GM21529 (cell line): ENCODE results near the gene GLCE.

Source experiments
- ATAC-seq: cut with Tn5 transposase; IDR thresholded peaks from one replicate; pipeline ENCODE4 v1.9.1; 2021; ENCODE audit not compliant: unreplicated experiment

GLCE gene

DNA sequence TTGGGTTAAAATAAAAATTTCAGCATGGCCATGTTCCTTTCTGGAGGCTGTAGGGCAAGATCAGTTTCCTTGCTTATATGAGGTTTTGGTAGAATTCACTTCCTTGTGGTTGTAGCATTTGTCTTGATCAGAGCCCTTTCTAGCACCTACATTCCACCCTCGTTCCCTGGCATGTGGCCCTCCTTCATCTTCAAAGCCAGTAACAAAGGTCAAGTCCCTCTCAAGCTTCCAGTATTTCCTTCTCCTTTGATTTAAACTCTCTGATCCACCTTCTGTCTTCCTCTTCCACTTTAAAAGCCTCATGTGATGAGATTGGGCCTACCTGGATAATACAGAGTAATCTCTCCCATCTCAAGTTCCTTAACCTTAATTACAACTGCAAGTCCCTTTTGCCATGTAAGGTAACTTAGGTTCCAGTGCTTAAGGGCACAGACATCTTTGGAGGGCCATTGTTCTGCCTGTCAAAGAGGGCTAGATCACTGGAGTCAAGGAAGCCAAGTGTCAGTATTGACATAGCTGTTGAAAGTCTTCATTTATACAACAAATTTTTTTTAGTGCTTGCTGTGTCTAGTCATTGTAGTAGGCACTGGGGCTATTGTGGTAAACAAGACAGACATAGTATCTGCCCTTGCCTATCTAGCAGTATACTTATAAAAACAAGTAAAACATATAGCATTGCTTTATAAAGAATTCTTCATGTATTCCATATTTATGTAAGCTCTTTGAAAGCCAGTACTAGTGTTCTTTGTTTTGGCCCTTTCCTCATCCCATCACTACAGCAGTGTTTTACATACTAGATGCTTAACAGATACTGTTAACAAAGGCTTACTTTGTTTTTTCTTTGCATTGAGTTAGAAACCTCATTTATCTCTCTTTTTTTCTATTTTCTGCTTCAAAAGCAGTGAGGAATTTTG is 40.7 kb downstream of the GLCE start:
- ATAC-seq, result no peak

DNA sequence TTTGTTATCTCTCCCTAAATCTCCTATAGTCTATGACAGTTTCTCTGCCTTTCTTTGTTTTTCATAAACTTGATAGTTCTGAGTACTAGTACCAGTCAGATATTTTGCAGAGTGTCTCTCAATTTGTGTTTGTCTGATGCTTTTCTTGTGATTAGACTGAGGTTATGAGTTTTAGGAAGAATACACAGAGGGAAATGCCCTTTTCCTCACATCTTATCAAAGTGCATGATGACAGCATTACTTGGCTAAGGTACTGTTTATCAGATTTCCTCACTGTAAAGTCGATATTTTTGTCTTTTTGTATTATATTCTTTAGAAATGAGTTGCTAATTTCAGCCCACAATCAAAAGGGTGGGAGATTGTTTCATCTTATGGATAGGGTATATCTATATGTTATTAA is 45.6 kb downstream of the GLCE start:
- no peak for ATAC-seq

DNA sequence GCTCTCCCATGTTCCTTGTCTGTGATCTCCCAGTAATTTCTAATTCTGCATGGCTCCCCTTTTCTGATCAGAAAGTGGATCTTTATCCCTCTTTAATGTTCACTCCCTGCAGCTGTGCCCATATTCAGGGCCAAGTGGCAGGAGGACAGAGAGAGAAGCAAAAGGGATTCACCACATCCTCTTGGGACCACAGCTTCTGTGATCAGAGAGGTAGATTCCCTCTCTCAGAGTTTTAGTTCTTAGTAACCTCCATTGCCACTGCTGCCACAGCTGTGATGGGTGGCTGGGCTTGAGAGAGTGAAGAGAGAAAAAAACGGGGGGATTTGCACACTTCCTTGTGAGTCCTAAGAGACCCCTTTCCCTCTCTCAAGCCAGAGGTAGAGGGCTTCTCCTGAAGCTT is 49.2 kb downstream of the GLCE start:
- ATAC-seq, result no peak

DNA sequence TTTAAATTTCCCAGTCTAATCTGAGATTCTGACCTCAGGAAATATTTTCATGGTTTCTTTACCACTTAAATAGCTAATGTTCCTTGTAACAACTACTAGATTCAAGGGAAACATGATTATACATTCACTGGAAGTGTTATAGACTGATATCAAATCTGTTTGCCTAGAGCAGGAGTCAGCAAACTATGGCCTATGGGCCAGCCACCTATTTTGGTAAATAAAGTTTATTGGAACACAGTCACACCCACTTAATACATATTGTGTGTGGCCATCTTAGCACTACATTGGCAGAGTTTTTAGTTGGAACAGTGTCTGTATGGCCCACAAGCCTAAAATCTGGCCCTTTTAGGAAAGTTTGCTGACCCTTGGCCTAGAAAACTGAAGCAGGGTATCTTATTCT is 50.1 kb downstream of the GLCE start:
- no peak for ATAC-seq

DNA sequence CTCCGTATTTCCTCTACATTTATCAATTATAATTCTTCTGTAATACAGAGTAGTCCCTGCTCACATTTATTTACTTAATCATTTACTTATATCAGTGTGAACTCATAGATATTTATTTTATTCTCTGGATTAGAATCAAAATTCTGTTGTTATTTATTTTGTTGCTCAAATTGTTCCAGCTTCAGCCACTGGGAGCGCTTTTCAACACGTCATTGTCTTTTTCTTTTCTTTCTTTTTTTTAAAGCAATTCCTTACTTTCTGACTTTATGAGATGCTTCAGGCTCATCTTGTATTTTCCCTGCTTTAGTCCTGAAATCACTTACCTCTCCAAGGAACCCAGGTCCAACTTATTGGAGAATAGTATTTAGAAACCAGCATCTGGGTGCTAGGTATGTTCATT is 53.4 kb downstream of the GLCE start:
- no peak for ATAC-seq

DNA sequence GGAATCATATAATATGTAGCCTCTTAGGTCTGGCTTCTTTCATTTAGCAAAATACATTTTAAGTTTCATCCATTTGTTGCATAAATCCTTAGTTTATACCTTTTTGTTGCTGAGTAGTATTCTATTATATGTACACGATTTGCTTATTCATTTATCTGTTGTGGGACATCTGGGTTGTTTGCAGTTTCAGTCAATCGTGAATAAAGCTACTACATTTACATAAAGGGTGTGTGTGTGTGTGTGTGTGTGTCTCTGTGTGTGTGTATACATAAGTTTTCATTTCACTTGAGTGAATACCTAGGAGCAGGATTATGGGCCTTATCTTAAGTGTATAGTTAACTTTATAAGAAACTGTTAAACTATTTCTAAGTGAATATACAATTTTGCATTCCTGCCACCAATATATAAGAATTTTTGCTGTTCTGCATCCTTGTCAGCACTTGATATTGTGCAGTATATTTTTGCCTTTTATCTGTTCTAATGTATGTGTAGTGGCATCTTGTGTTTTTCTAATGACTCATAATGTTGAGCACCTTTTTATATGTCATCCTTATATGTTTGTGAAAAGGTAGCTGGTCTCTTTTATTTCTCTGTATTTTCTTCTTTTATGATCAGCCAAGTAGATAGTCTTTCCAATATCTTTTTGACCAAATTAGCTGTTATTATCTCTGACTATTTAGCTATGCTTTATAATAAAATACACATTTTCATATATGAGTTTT is 55.0 kb downstream of the GLCE start:
- ATAC-seq, result no peak

DNA sequence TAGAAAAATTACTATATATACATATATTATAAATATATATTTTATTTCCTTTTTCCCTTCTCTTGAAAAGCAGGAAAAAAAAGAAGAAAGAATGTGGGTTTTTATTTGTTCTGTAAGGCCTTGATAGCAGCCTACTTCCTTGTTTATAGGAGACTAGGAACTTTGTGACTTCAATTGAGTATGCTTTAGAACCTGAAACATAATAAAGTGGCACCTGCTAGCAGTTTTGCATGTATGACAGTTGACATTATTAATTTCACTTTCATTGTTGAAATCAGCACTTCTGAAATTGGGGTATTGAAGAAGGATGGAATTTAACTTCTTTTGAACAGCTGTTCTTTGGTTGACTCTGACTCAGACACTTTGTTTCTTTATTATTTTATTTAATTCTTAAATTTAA is 56.9 kb downstream of the GLCE start:
- ATAC-seq, result no peak

DNA sequence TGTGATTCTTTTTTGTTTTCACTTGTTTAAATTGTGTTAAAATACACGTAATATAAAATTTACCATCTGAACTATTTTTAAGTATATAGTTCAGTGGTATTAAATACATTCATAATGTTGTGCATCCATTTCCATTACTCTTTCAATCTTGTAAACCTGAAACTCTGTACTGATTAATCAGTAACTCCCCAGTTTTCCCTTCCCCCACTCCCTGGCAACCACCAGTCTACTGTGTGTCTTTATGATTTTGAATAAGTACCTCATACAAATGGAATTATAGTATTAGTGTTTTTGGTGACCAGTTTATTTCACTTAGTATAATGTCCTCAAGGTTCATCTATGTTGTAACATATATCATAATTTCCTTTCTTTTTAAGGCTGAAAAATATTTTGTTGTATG is 59.3 kb downstream of the GLCE start:
- ATAC-seq, result no peak

DNA sequence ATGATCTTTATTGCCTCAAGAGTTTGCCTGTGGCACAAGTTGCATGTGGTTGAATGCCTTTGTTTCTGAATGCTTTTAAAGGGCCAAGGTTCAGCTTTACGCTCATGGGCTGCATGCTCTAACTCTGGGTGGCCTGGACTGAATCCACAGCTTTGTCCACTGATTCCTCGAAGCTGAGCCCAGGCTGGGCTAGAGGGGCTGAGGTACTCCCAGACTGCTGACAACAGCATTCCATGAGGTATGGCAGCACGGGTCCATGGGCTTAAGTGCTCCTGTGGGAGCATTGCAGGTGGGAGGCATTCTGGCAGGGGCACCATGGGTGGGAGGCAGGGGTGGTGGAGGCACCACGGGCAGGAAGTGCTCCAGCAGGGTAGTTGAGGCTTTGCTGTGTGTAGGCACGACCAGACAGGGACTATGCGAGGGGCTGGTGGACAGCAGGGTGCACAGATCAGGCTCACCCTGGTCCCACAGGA is 61.6 kb downstream of the GLCE start:
- ATAC-seq, result no peak

DNA sequence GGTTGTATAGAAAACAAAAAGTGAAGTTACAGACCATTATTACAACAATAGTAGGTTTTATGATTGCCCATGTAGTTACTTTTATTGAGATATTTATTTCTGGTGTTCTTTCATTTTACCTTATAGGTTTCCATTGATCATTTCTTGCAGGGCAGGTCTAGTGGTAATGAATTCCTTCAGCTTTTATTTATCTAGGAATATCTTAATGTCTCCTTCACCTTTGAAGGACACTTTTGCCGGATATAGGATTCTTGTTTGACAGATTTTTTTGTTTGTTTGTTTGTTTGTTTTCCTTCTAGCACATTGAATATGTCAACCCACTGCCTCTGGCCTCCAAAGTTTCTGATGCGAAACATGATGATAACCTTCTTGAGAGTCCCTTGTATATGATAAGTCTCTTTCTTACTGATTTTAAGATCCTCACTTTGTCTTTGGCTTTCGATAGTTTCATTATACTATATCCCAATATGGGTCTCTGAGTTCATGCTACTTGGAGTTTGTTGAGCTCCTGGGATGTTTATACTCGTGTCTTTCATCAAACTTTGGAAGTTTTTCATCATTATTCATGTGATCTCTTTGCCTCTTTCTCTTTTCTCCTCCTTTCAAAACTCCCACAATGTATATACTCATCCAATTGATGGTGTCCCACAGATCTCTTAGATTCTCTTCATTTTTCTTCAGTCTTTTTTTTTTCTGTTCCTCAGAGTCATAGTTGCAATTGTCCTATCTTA is 62.8 kb downstream of the GLCE start:
- no peak for ATAC-seq

DNA sequence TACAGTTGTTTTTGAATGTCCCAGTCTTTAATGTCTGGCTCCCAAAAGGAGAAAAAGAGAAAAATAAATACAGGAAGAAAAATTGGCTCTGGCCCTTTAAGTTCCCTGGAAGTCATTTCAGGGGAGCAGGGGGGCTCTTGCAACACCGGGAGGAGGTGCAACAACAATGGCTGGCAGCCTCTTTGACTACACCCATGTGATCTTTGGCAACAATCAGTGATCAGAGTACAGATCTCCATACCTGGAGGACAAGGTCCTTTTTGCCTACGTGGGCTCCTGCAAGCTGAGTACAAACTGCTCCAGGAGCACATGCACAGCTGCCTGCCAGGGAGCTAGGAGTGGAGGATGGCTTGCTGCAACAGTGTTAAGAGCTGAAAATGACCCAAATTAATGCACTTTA is 63.9 kb downstream of the GLCE start:
- no peak for ATAC-seq

DNA sequence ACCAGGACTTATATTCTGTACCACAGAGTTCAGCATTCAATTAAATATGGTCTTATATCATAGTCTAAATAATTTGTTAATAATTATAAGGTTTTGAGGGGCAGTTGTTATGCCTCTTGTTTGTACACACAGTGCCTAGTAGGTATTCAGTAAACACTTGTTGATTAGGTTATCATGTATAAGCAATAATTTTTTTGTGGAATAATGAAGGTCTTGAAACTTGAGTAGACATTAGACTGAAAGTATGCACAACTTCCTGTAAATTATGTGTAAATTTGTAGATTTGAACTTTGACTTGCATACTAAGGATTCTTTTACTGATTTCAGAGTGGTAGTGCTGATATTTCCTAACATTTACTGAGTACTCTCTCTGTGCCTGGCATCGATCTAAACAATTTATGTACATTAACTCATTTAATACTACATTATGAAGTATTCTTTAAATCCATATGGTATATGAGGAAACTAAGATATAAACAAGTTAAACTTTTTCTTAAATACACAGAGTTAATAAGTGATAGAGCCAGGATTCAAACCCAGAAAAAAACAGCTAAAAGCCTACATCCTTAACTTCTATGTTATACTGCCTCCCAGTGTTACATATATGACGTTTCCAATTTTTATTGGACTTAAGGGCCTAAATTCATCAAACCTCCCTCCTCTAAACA is 65.1 kb downstream of the GLCE start:
- no peak for ATAC-seq

DNA sequence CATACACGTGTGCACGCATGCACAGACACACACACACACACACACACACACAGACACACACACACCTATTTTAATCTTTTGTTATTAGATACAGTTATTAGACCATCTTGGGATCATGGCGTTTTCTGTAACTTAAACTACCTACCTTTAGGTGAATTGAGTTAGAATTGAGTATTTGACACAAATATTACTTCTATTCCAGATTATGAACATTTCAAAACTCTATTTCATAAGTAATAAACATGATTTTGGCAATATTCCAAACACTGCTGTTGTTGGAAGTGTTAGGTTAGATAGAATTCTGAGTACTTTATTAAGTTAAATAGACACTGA is 65.6 kb downstream of the GLCE start:
- no peak for ATAC-seq

DNA sequence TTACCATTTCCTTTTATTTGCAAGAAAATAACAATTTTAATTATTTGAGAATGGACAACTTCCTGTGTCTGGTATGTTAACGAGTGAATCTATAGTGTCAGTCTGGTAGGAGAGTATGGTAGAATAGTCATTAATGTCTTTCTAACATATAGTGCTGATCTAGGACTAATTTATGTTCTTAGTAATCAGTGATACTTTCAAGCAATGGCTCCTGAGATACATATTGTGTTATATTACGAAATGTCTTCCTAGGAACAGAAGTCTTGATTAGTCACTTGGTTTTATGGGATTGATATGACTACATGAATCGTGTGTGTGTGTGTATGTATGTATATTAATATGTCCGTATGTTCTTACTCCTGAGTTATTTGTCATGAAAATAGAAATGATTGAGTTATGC is 71.7 kb downstream of the GLCE start:
- no peak for ATAC-seq

DNA sequence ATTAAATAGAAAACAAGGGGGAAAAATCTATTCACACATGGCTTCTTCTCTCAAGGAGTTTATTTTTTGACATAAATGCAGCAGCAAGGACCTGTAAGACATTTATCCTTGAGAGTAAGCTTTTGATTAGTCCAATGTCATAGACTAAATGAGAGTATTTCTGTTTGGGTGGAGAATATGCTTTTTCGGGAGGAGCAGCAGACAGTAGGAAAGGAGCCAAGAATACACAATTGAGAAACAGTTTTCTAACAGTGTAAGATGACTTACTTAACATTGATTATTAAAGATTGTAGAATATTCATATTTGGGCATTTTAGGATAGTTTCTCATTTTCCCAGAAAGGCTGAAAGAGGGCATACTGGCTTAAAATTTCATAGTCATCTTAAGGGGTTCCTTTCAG is 72.3 kb downstream of the GLCE start:
- no peak for ATAC-seq

DNA sequence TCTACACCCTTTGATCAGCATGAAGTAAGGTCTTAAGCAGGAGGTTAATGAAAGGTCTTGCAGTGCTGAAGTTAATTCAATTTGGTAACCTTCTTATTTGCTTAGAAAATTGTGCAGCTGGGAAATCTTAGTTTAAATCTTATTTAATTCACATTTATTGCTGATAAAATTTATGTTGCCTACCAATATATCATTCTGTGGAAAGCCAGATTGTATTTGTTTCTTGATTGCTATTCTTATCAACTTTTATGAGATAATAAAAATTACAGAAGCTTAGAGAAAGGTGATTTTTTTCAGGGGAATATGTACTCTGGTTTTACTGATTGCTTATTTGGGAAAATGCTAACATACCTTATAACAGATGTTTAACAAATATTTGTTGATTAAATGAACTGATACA is 74.2 kb downstream of the GLCE start:
- no peak for ATAC-seq

DNA sequence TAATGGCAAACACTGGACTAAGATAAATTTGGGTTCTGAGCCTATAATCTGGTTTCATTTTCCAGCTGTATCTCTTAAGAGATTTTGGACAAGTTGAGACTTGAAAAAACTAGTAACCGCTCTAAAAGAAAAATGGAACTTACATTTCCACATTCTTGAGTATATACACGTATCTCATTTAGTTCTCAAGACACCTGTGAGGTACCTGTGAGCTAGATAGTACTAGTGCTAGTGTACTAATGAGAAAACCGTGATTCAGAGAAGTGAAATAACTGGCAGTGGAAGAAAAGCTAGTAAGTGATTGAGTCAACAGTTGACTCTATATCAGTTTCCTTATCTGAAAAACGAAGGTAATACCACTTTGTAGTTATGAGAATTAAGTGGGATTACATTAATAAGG is 76.1 kb downstream of the GLCE start:
- ATAC-seq, result no peak

DNA sequence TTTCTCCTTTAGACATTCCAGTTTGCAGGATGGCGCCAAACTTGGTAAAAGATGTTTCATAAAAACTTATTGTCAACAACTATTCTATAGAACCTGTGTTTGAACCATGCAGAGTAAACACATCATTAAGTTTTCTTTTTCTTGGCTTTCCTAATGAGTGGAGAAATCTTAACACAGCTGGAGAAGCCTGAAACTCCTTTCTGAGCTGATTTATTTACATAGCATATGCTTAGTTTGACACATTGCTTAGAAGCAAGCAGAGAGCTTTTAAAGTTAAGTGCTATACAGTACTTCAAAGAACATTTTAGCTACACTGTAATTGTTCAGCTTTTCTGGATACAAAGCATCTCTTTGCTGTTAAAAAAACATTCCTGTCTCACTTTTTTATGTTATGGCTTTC is 77.3 kb downstream of the GLCE start:
- no peak for ATAC-seq

DNA sequence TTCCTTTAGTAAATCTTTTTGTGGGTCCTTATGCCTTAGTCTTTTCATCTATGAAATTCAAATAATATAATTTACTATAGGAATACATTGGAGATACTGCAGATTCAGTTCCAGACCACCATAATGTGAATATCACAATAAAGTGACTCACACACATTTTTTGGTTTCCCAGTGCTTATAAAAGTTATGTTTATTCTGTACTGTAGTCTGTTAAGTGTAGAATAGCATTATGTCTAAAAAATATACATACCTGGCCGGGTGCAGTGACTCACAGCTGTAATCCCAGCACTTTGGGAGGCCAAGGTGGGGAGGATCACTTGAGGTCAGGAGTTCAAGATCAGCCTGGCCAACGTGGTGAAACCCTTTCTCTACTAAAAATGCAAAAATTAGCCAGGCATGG is 84.4 kb downstream of the GLCE start:
- no peak for ATAC-seq

DNA sequence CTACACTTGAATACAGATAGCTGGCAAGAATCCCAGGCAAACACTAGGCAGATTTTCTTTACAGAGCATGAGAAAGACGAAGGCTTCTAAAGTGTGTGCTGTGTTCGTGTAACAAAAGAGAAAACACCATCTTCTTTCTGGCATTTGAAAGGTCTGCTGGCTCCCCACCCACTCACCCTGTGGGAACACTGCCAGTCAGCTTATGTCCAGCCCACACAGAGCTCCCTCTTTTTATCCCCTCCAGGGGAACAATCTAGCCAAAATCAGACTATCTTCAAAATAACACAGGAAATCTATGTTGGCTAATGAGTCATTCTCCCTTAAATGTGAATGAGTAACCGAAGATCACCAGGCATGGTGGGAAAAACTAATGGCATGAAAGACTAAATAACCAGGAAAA is 92.7 kb downstream of the GLCE start:
- no peak for ATAC-seq

DNA sequence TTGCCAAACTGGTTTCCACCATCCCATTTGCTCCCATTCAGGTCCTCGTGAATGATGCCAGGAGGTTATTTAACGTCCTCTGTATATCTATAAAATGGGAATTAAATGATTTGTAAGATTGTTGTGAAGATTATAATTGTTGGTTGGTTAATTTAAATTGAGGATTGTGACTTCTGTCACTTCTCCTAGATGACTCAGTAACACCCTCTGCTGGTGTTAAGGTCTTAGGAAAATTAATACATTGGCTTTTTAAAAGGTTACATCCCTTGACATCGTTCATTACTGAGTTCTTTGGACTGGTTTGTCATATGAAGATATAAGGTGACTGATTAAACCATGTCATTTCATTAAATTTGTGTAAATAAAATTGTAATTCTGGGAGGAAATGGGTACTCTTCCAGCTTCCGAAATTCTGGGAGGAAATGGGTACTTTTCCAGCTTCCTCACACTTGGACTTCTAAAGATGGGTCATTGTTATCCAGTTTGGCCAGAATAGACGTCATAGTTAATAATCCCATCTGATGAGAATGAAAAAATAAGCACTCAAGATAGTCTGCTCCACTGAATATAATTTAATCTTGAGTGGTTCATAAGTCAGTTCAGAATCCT is 105.0 kb downstream of the GLCE start:
- ATAC-seq, result no peak
